ENCODE measurements around the gene DOCK10.

The DOCK10 gene

GRCh38 chr2:224908818-224909217 lies 133.4 kb downstream of the DOCK10 start:
- TF ChIP-seq, protein P1, sequence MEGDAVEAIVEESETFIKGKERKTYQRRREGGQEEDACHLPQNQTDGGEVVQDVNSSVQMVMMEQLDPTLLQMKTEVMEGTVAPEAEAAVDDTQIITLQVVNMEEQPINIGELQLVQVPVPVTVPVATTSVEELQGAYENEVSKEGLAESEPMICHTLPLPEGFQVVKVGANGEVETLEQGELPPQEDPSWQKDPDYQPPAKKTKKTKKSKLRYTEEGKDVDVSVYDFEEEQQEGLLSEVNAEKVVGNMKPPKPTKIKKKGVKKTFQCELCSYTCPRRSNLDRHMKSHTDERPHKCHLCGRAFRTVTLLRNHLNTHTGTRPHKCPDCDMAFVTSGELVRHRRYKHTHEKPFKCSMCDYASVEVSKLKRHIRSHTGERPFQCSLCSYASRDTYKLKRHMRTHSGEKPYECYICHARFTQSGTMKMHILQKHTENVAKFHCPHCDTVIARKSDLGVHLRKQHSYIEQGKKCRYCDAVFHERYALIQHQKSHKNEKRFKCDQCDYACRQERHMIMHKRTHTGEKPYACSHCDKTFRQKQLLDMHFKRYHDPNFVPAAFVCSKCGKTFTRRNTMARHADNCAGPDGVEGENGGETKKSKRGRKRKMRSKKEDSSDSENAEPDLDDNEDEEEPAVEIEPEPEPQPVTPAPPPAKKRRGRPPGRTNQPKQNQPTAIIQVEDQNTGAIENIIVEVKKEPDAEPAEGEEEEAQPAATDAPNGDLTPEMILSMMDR (IDR thresholded peaks at IDR 0.05; ENCODE audit: insufficient read depth, low read depth, low read length, missing control alignments): no peak
- H3K4me3 ChIP-seq (ENCODE audit: low read depth, low read length): no peak overlapping the region
- no peak for DNase-seq (ENCODE audit: low read depth)

DNA sequence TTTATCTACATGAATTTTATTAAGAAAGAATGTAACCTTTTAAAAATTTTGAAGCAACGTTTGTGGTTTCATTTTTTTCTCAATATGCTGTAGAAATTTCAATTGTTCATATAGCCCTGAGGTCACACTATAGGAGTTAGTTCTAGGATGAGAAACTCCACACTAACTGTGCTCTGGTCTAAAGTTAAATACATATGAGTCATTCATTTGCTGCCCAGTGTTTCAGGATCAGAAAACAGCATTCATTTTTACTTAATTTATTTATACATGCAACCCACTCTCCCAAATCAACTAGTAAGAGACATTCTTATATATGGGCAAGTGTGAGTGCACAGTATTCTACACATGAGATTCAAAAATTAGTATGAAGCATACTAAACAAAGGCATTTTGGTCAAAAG lies 137.9 kb downstream of the DOCK10 start:
- H3K4me3 ChIP-seq (ENCODE audit: low read depth, low read length): no peak overlapping the region
- no peak for DNase-seq (ENCODE audit: low read depth)
- TF ChIP-seq, protein P1 (IDR thresholded peaks at IDR 0.05; ENCODE audit: insufficient read depth, low read depth, low read length, missing control alignments): no peak

GRCh38 chr2:224903621-224904020 lies 138.6 kb downstream of the DOCK10 start:
- DNase-seq (ENCODE audit: low read depth): no peak
- no peak overlapping the region for H3K4me3 ChIP-seq (ENCODE audit: low read depth, low read length)
- TF ChIP-seq, protein P1 (IDR thresholded peaks at IDR 0.05; ENCODE audit: insufficient read depth, low read depth, low read length, missing control alignments): no peak

DNA sequence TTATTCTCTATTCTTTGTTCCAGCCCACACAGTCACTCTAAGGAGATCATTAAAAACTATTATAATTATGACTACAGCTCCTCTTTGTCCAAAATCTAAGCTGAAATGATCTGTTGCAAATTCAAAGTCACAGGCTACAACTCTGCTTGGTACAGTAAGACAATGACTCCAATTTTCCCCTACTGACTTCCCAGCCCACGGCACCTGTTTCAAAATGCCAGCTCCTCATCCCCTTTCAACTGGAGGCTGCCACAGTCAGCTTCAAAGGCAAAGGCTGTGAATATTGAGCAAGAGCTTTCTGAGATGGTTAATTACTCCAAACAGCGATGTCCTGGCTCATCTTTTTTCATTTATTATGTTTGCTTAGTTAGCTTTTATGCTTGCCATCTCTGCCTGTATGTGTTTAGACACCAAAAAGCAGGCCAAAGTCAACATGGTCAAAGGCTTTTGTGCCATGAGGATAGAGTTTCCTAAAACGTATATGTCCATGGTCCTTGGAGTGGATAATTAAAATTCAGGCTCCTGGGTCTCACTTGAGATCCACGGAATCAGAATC lies 141.1 kb downstream of the DOCK10 start:
- no peak for DNase-seq (ENCODE audit: low read depth)
- no peak overlapping the region for H3K4me3 ChIP-seq (ENCODE audit: low read depth, low read length)
- TF ChIP-seq, protein P1 (IDR thresholded peaks at IDR 0.05; ENCODE audit: insufficient read depth, low read depth, low read length, missing control alignments): no peak

DNA sequence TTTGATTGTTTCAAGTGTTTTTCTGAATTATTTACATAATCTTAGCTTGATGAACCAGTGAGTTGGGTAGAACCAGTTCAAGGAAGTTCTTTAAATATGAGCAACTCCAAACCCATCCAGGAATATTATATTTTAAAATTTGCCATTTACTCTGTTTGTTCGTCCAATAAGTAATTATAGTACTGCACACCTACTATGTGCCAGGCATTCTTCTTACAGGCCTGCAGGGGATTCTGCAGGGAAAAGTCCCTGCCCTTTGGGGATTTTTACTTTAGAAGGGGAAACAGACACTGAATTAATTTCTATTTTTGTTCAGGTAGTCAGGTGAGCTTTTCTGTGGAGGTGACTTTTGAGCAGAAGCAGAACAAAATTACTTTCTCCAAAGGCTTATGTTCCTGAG lies 146.9 kb downstream of the DOCK10 start:
- no peak overlapping the region for H3K4me3 ChIP-seq (ENCODE audit: low read depth, low read length)
- TF ChIP-seq, protein P1 (IDR thresholded peaks at IDR 0.05; ENCODE audit: insufficient read depth, low read depth, low read length, missing control alignments): no peak
- peak; percentile 12 for DNase-seq (ENCODE audit: low read depth)

- DNase-seq (ENCODE audit: low read depth): peak; percentile 69
- TF ChIP-seq, protein P1 (IDR thresholded peaks at IDR 0.05; ENCODE audit: insufficient read depth, low read depth, low read length, missing control alignments): no peak
- H3K4me3 ChIP-seq (ENCODE audit: low read depth, low read length): peak overlapping the region; percentile 5
These were observed 147.9 kb downstream of the DOCK10 start for GRCh38 chr2:224894356-224894755.

GRCh38 chr2:224893848-224894247 lies 148.4 kb downstream of the DOCK10 start:
- TF ChIP-seq, protein P1 (IDR thresholded peaks at IDR 0.05; ENCODE audit: insufficient read depth, low read depth, low read length, missing control alignments): no peak
- no peak overlapping the region for H3K4me3 ChIP-seq (ENCODE audit: low read depth, low read length)
- DNase-seq (ENCODE audit: low read depth): no peak
